ENCODE data around the gene CDHR3. TPM values are rescaled to one million over a fixed set of nuclear protein-coding genes. Genes with fewer than 3 reads are reported as not detected.

Gene CDHR3
- total and polyA plus RNA-seq, 9 of the 15 experiments (the other 6 are each of a cell fraction or from before 2014, with no cell fraction given), result 0.03 to 0.66 (median 0.24) TPM; not detected in 1

- peaks cover 10 to 14% of the 10 kb centered on the region in 2 experiments; a peak in 4 of 5 replicates for H3K27me3 ChIP-seq (ENCODE audit: control insufficient read depth in 2 of 2, insufficient read depth in 2 of 2, low read length in 2 of 2)
- TF ChIP-seq GABPA (tag; conservative IDR thresholded peaks at IDR 0.05; ENCODE audit: low read depth) (no peak), CREB3 (tag; conservative IDR thresholded peaks at IDR 0.05; ENCODE audit: low read depth) (no peak), ARHGAP35 (IDR thresholded peaks at IDR 0.05; ENCODE audit: partially characterized antibody) (no peak), ZNF140 (CRISPR knock-in tag; IDR thresholded peaks at IDR 0.05) (no peak), ILK (tag; IDR thresholded peaks at IDR 0.05; ENCODE audit: borderline replicate concordance, low read depth) (no peak), SAFB (IDR thresholded peaks at IDR 0.05; ENCODE audit: borderline replicate concordance, low read depth, low read length) (no peak), ZNF79 (CRISPR knock-in tag; IDR thresholded peaks at IDR 0.05; ENCODE audit: low read depth) (no peak)
- TF ChIP-seq, protein P1, sequence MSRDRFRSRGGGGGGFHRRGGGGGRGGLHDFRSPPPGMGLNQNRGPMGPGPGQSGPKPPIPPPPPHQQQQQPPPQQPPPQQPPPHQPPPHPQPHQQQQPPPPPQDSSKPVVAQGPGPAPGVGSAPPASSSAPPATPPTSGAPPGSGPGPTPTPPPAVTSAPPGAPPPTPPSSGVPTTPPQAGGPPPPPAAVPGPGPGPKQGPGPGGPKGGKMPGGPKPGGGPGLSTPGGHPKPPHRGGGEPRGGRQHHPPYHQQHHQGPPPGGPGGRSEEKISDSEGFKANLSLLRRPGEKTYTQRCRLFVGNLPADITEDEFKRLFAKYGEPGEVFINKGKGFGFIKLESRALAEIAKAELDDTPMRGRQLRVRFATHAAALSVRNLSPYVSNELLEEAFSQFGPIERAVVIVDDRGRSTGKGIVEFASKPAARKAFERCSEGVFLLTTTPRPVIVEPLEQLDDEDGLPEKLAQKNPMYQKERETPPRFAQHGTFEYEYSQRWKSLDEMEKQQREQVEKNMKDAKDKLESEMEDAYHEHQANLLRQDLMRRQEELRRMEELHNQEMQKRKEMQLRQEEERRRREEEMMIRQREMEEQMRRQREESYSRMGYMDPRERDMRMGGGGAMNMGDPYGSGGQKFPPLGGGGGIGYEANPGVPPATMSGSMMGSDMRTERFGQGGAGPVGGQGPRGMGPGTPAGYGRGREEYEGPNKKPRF (IDR thresholded peaks at IDR 0.05; ENCODE audit: low read depth, low read length), result no peak
- no peak for DNase-seq (ENCODE audit: extremely low read depth in 1 of 4, low spot score in 3 of 4)
- no peaks in the 10 kb centered on the region for H4K20me1 ChIP-seq (replicated peaks; ENCODE audit: control insufficient read depth, insufficient read depth, low read length)
- H3K36me3 ChIP-seq (ENCODE audit: control insufficient read depth, insufficient read depth, low read length), result no peaks in the 10 kb centered on the region
- intact Hi-C loops (cut with micrococcal nuclease) (no loop called here), in situ Hi-C loops (cut with MboI) (no loop called here)
- no peak overlapping the region for H3K27ac ChIP-seq (ENCODE audit: extremely low read depth, low read depth, low read length)
- no peak for FAIRE-seq
- H3K9me1 ChIP-seq (ENCODE audit: control insufficient read depth, insufficient read depth, low read length), result no peaks in the 10 kb centered on the region
- WGBS (ENCODE audit: insufficient coverage, low coverage, missing lambda C conversion rate), result 0% methylated on average over 1 of the region's 1 CpG
- POLR2A ChIA-PET, result no interaction called here
- no peak overlapping the region for H3K4me2 ChIP-seq (ENCODE audit: insufficient read depth, low read length)
- H3K79me2 ChIP-seq (ENCODE audit: control insufficient read depth, insufficient read depth, low read length), result no peaks in the 10 kb centered on the region
- H3K9me3 ChIP-seq (replicated peaks; ENCODE audit: control insufficient read depth, insufficient read depth, low read depth, low read length), result no peaks in the 10 kb centered on the region
- CTCF ChIA-PET (ENCODE audit: low intra/inter-chr PET ratio), result no interaction called here
- no TSS peak for BruUV-seq (replicated peaks)
- H3K9ac ChIP-seq (ENCODE audit: insufficient read depth in 1 of 2, low read depth in 2 of 2, low read length in 2 of 2), result no peak overlapping the region
- H3K4me3 ChIP-seq, result no peak overlapping the region
- H2AFZ ChIP-seq (ENCODE audit: low read depth, low read length), result no peak overlapping the region
- ATAC-seq, result no peak
- H3K4me1 ChIP-seq (replicated peaks in 1 of 2; ENCODE audit: control insufficient read depth in 2 of 2, insufficient read depth in 2 of 2, low read length in 2 of 2), result no peaks in the 10 kb centered on the region
Observed at GRCh38 chr7:105916603-105917002, 46.5 kb upstream of the CDHR3 start.

All from K562 (cell line).